Measurements from ENCODE around the gene PRR12. TPM values are rescaled to one million over a fixed set of nuclear protein-coding genes. Genes with fewer than 3 reads are reported as not detected.
A peak's percentile ranks its signal among the peaks of the same experiment; 100 is the strongest.

Gene PRR12
- total RNA-seq, 2 donors from 2014 or later, result 23.9 to 24.6 TPM

GRCh38 chr19:49664171-49665035 lies 73.4 kb downstream of the PRR12 start:
- no peaks in the 10 kb centered on the region for H3K9me3 Mint-ChIP-seq
- DNase-seq (peak; percentile 90 to 91), ATAC-seq (replicated peaks in 1 of 2) (peak; percentile 72)
- peak overlapping the region; percentile 91 for H3K27ac Mint-ChIP-seq
- peak overlapping the region; percentile 95 to 98 for H3K4me3 Mint-ChIP-seq
- H3K27me3 Mint-ChIP-seq (ENCODE audit: low read depth), result no peaks in the 10 kb centered on the region
- H3K4me1 Mint-ChIP-seq (ENCODE audit: low read depth), result peaks cover 40% of the 10 kb centered on the region
- H3K36me3 Mint-ChIP-seq (ENCODE audit: insufficient read depth in 2 of 2), result peaks cover 2 to 12% of the 10 kb centered on the region in 2 donors

- no peaks in the 10 kb centered on the region for H3K27me3 Mint-ChIP-seq (ENCODE audit: low read depth)
- H3K4me1 Mint-ChIP-seq (ENCODE audit: low read depth), result peaks cover 40% of the 10 kb centered on the region
- ATAC-seq (replicated peaks in 1 of 2) (no peak), DNase-seq (no peak)
- H3K4me3 Mint-ChIP-seq, result peak overlapping the region; percentile 95 to 98
- peaks cover 0 to 14% of the 10 kb centered on the region in 2 donors for H3K36me3 Mint-ChIP-seq (ENCODE audit: insufficient read depth in 2 of 2)
- peak overlapping the region; percentile 91 for H3K27ac Mint-ChIP-seq
- no peaks in the 10 kb centered on the region for H3K9me3 Mint-ChIP-seq
Observed at GRCh38 chr19:49665036-49665350, 74.0 kb downstream of the PRR12 start.

DNA sequence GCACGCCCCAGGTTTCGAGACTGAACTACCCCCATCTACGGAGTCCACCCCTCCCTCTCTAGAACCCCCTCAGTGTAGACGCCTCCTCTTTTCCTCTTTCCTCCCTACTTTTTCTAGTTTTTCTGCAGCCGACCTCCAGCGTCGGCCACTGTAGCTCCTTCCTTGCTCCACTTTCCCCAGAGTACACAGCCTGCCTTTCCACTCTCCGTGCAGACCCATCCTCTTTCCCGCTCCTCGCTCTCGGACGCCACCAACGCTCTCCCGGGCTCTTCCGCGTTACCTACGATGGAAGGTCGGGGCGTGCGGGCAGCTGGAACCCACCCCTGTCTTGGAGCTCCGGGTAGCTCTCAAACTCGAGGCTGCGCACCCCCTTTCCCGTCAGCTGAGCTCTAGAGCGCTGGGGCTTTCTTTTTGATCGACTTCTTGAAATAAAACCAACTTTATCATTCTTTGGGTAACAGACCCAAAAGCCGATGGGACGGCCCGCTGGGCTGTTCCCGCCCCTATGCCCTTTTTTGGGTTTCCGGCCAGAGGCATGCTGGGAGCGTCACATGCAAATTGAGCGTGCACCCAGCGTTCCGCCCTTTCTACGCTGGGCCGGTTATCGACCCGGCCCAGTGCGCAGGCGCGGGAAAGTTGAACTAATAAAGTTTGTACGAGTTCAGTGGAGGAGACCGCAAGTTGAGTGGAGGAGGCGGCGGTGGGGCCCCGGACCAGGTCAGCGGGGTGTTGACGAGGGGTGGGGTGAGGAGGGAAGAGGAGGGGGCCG lies 74.6 kb downstream of the PRR12 start, which contains the start of the genes BCL2L12 and IRF3:
TSS of gene BCL2L12 (plus strand) at position 583 of the 769 bp plus-strand sequence. CDS start 760 bp downstream, outside the sequence.
TSS of gene IRF3 (minus strand) at position 507 of the 769 bp plus-strand sequence. CDS start 1,019 bp downstream, outside the sequence.
- peaks cover 40% of the 10 kb centered on the region for H3K4me1 Mint-ChIP-seq (ENCODE audit: low read depth)
- ATAC-seq (replicated peaks in 1 of 2) (peak; percentile 86 to 87), DNase-seq (peak; percentile 99)
- no peaks in the 10 kb centered on the region for H3K9me3 Mint-ChIP-seq
- H3K27ac Mint-ChIP-seq, result peak within 1 kb of the TSS; percentile 91
- peaks cover 0 to 15% of the 10 kb centered on the region in 2 donors for H3K36me3 Mint-ChIP-seq (ENCODE audit: insufficient read depth in 2 of 2)
- no peaks in the 10 kb centered on the region for H3K27me3 Mint-ChIP-seq (ENCODE audit: low read depth)
- H3K4me3 Mint-ChIP-seq, result peak within 1 kb of the TSS; percentile 95 to 98

- Mint-ChIP-seq H3K4me1 (ENCODE audit: low read depth) (peaks cover 40% of the 10 kb centered on the region), H3K27me3 (ENCODE audit: low read depth) (no peaks in the 10 kb centered on the region), H3K9me3 (no peaks in the 10 kb centered on the region), H3K27ac (peak overlapping the region; percentile 91), H3K4me3 (peak overlapping the region; percentile 95 to 98), H3K36me3 (ENCODE audit: insufficient read depth in 2 of 2) (peaks cover 0 to 16% of the 10 kb centered on the region in 2 donors)
- DNase-seq (no peak), ATAC-seq (replicated peaks in 1 of 2) (no peak)
Observed at GRCh38 chr19:49666120-49666444, 75.1 kb downstream of the PRR12 start.

DNA sequence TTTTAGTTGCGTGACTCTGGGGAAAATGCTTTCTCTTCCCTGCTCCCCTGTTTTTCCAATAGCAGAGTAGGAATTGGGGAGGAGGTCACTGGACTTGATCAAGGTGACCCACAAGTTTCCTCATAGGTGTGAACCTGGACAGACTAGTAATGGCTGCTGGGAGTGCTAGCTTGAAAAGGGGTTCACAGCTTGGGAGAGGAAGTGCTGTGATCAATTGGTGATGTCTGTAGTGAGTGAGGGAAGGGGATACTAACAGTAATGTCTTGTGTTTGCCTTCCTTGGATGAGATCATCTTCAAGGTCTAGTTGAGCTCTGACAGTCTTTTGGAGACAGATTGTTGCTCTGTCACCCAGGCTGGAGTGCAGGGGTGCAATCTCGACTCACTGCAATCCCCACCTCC lies 76.5 kb downstream of the PRR12 start:
- peak overlapping the region; percentile 95 to 98 for H3K4me3 Mint-ChIP-seq
- DNase-seq (no peak), ATAC-seq (replicated peaks in 1 of 2) (no peak)
- H3K36me3 Mint-ChIP-seq (ENCODE audit: insufficient read depth in 2 of 2), result peaks cover 0 to 16% of the 10 kb centered on the region in 2 donors
- peak overlapping the region; percentile 17 for H3K27ac Mint-ChIP-seq
- peaks cover 47% of the 10 kb centered on the region for H3K4me1 Mint-ChIP-seq (ENCODE audit: low read depth)
- H3K27me3 Mint-ChIP-seq (ENCODE audit: low read depth), result no peaks in the 10 kb centered on the region
- no peaks in the 10 kb centered on the region for H3K9me3 Mint-ChIP-seq

DNA sequence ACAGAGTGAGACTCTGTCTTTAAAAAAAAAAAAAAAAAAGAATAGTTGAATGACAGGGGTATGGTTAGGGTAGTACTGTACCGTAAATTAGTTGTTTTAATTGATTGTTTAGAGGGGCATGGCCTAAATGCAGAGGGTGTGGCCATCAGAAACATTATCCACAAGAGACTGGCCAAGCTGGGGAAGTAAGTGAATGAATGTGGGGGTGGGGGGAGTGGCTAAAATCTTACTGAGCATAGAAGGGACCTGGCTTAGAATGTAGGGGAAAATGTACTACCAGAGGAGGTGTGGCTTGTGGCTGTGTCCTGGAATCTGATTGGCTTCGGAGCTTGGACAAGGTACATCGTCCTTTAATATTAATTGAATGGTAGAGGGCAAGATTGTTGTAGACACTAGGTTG lies 78.5 kb downstream of the PRR12 start:
- H3K4me1 Mint-ChIP-seq (ENCODE audit: low read depth), result peaks cover 30% of the 10 kb centered on the region
- no peak overlapping the region for H3K4me3 Mint-ChIP-seq
- no peaks in the 10 kb centered on the region for H3K27me3 Mint-ChIP-seq (ENCODE audit: low read depth)
- H3K27ac Mint-ChIP-seq, result no peak overlapping the region
- no peaks in the 10 kb centered on the region for H3K9me3 Mint-ChIP-seq
- ATAC-seq (replicated peaks in 1 of 2) (no peak), DNase-seq (no peak)
- H3K36me3 Mint-ChIP-seq (ENCODE audit: insufficient read depth in 2 of 2), result peaks cover 0 to 21% of the 10 kb centered on the region in 2 donors

DNA sequence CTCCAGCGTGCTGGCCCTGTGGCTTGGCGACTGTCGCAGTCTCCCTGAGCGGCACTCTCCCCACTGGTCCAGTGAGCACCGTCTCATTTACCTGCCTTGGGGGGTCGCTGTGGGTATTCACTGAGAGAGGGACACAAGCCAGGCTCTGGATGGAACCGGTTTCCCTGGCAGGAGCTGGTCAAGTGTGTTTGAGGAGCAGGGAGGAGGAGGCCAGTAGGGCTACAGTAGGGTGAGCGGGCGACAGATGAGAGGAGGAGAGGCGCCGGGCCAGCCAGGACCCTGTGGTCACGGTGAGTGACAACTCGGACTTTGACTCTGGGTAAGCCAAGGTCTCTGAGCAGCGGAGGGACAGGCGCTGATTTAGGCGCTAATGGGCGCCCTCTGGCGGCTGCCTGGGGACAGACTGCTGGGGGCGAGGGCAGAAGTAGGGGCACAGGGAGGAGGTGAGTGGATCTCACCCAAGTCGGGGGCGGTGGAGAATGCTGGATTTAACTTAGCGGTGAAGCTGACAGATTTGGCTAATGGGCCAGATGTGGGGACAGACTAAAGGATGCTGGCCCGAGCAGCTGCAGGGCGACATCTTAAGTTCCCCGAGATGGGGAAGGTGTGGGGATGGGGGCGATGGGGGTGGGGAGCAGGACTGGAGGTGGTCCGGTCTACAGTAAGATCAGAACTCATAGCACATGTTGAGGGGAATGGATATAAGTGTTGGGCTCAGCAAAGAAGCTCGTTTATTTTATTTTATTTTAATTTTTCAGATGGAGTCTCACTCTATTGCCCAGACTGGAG lies 81.3 kb downstream of the PRR12 start:
- Mint-ChIP-seq H3K4me1 (ENCODE audit: low read depth) (peaks cover 22% of the 10 kb centered on the region), H3K4me3 (peak overlapping the region in 1 of 2 donors; percentile 8), H3K36me3 (ENCODE audit: insufficient read depth in 2 of 2) (peaks cover 0 to 16% of the 10 kb centered on the region in 2 donors), H3K9me3 (no peaks in the 10 kb centered on the region), H3K27ac (no peak overlapping the region), H3K27me3 (ENCODE audit: low read depth) (no peaks in the 10 kb centered on the region)
- ATAC-seq (replicated peaks in 1 of 2) (no peak), DNase-seq (peak; percentile 81 to 84)

Other genes with a start within 250 kb of the PRR12 start
- not detected for gene TEAD2, start 228.8 kb upstream of the PRR12 start, total RNA-seq
- not detected for gene DKKL1, start 227.3 kb upstream of the PRR12 start, total RNA-seq
- gene KASH5, start 202.9 kb upstream of the PRR12 start, total RNA-seq, result 1 to 10 TPM; 1.6 to 3.0 TPM
- gene PTH2, start 167.7 kb upstream of the PRR12 start, total RNA-seq, result not detected
- gene GFY, start 165.8 kb upstream of the PRR12 start, total RNA-seq, result not detected
- gene SLC17A7, start 149.7 kb upstream of the PRR12 start, total RNA-seq, result under 1 TPM; 0.42 to 0.74 TPM
- 100 to 1,000 TPM; 128 to 132 TPM for gene PIH1D1, start 139.4 kb upstream of the PRR12 start, total RNA-seq
- 10 to 100 TPM; 21.8 to 23.4 TPM for gene ALDH16A1, start 138.0 kb upstream of the PRR12 start, total RNA-seq
- gene FLT3LG, start 117.0 kb upstream of the PRR12 start, total RNA-seq, result 10 to 100 TPM; 69.7 to 76.3 TPM
- 1,000 to 10,000 TPM; 4,603 to 5,026 TPM for gene RPL13A, start 103.6 kb upstream of the PRR12 start, total RNA-seq
- gene RPS11, start 94.7 kb upstream of the PRR12 start, total RNA-seq, result 1,000 to 10,000 TPM; 2,679 to 2,721 TPM
- 10 to 100 TPM; 21.2 to 24.1 TPM for gene FCGRT, start 78.5 kb upstream of the PRR12 start, total RNA-seq
- 1 to 10 TPM; 3.2 to 4.3 TPM for gene RCN3, start 63.2 kb upstream of the PRR12 start, total RNA-seq
- gene NOSIP, start 10.6 kb upstream of the PRR12 start, total RNA-seq, result 10 to 100 TPM; 66.0 to 72.7 TPM
- 1 to 10 TPM in 1 of 2 donors, under 1 TPM in 1; 0.88 to 1.1 TPM for gene PRRG2, start 9.9 kb upstream of the PRR12 start, total RNA-seq
- gene RRAS, start 49.0 kb downstream of the PRR12 start, total RNA-seq, result 10 to 100 TPM; 11.3 to 13.5 TPM
- 10 to 100 TPM; 57.7 to 60.1 TPM for gene SCAF1, start 51.0 kb downstream of the PRR12 start, total RNA-seq
- gene IRF3, start 74.7 kb downstream of the PRR12 start, total RNA-seq, result 100 to 1,000 TPM; 135 to 141 TPM
- 10 to 100 TPM; 80.3 to 82.6 TPM for gene BCL2L12, start 74.8 kb downstream of the PRR12 start, total RNA-seq
- 100 to 1,000 TPM; 201 to 251 TPM for gene PRMT1, start 86.1 kb downstream of the PRR12 start, total RNA-seq
- 1 to 10 TPM; 4.1 to 8.1 TPM for gene ADM5, start 98.4 kb downstream of the PRR12 start, total RNA-seq
- gene CPT1C, start 99.9 kb downstream of the PRR12 start, total RNA-seq, result 1 to 10 TPM; 1.9 to 2.3 TPM
- 1 to 10 TPM in 1 of 2 donors, under 1 TPM in 1; 0.19 to 2.4 TPM for gene TSKS, start 172.1 kb downstream of the PRR12 start, total RNA-seq
- gene AP2A1, start 175.8 kb downstream of the PRR12 start, total RNA-seq, result 10 to 100 TPM; 74.5 to 75.8 TPM
- 10 to 100 TPM; 24.7 to 37.3 TPM for gene FUZ, start 222.1 kb downstream of the PRR12 start, total RNA-seq
- gene MED25, start 227.1 kb downstream of the PRR12 start, total RNA-seq, result 10 to 100 TPM; 47.0 to 50.2 TPM

Measured in activated T-cell treated with anti-CD3 and anti-CD28 coated beads, Interleukin-2, amount 50 U/mL, for 72 hours (primary cell).